GM18498 (cell line): ENCODE data around the gene MTMR2.
A peak's percentile ranks its signal among the peaks of the same experiment; 100 is the strongest.

Experiments used
- ATAC-seq: cut with Tn5 transposase; IDR thresholded peaks from one replicate; pipeline ENCODE4 v1.9.1; 2021; ENCODE audit warnings: mild to moderate bottlenecking, moderate library complexity; ENCODE audit not compliant: unreplicated experiment

Gene MTMR2

GRCh38 chr11:95923728-95924413, at the start of gene MTMR2:
MTMR2 (minus strand) TSS chr11:95924107; CDS start chr11:95923954, 153 bp downstream.
- ATAC-seq, result peak; percentile 99

GRCh38 chr11:95972060-95972459, 48.2 kb upstream of the MTMR2 start:
- ATAC-seq, result no peak

GRCh38 chr11:95968585-95968984, 44.7 kb upstream of the MTMR2 start:
- no peak for ATAC-seq

- ATAC-seq, result no peak
Measured at GRCh38 chr11:95964281-95964680, 40.4 kb upstream of the MTMR2 start.

GRCh38 chr11:95961758-95962157, 37.9 kb upstream of the MTMR2 start:
- no peak for ATAC-seq

GRCh38 chr11:95950905-95951304, 27.0 kb upstream of the MTMR2 start:
- ATAC-seq, result no peak

GRCh38 chr11:95948637-95949036, 24.7 kb upstream of the MTMR2 start:
- ATAC-seq, result no peak

GRCh38 chr11:95944623-95945022, 20.7 kb upstream of the MTMR2 start:
- no peak for ATAC-seq

GRCh38 chr11:95943546-95943945, 19.6 kb upstream of the MTMR2 start:
- ATAC-seq, result no peak

GRCh38 chr11:95939091-95939490, 15.2 kb upstream of the MTMR2 start:
- no peak for ATAC-seq

GRCh38 chr11:95937358-95937757, 13.5 kb upstream of the MTMR2 start:
- ATAC-seq, result no peak

- ATAC-seq, result no peak
Measured at GRCh38 chr11:95933594-95933993, 9.7 kb upstream of the MTMR2 start.

GRCh38 chr11:95931916-95932315, 8.0 kb upstream of the MTMR2 start:
- no peak for ATAC-seq

- ATAC-seq, result no peak
Measured at GRCh38 chr11:95930948-95931347, 7.0 kb upstream of the MTMR2 start.

GRCh38 chr11:95926726-95927125, 2.8 kb upstream of the MTMR2 start:
- no peak for ATAC-seq

GRCh38 chr11:95925011-95925410, 1.1 kb upstream of the MTMR2 start:
- ATAC-seq, result no peak

- ATAC-seq, result no peak
Measured at GRCh38 chr11:95924414-95924760, 480 bp upstream of the MTMR2 start.

GRCh38 chr11:95923439-95923727, 524 bp downstream of the MTMR2 start:
- no peak for ATAC-seq

- no peak for ATAC-seq
Measured at GRCh38 chr11:95922536-95923438, 1.1 kb downstream of the MTMR2 start.

GRCh38 chr11:95922099-95922498, 1.8 kb downstream of the MTMR2 start:
- ATAC-seq, result no peak

- no peak for ATAC-seq
Measured at GRCh38 chr11:95920460-95921105, 3.3 kb downstream of the MTMR2 start.

GRCh38 chr11:95919514-95919913, 4.4 kb downstream of the MTMR2 start:
- ATAC-seq, result no peak
